ES-I3 (cell line): ENCODE measurements around the gene ABL1.
"Not testable (repeated sequence)": the region's sequence is repeated elsewhere in the genome, so short reads cannot be mapped to it uniquely, and the experiment has no call there.

Experiments
- H3K36me3 ChIP-seq: 2 replicates; pipeline ENCODE4 v1.6.1; 2013; ENCODE audit warnings: mild to moderate bottlenecking, low read length, control low read depth, moderate library complexity; ENCODE audit not compliant: insufficient read depth
- H3K4me1 ChIP-seq: 2 replicates; pipeline ENCODE4 v1.6.1; 2013; ENCODE audit warnings: mild to moderate bottlenecking, control low read depth, low read length; ENCODE audit not compliant: insufficient read depth
- H3K9ac ChIP-seq: 2 replicates; pipeline ENCODE4 v1.6.1; 2013; ENCODE audit warnings: low read depth, mild to moderate bottlenecking, low read length, moderate library complexity
- H3K9me3 ChIP-seq: 2 replicates; pipeline ENCODE4 v1.6.1; 2013; ENCODE audit warnings: mild to moderate bottlenecking, low read length, moderate library complexity; ENCODE audit not compliant: control insufficient read depth, insufficient read depth

Gene ABL1

GRCh38 chr9:130910670-130911069 lies 75.6 kb downstream of the ABL1 start:
- not testable (repeated sequence) for H3K36me3 ChIP-seq, H3K4me1 ChIP-seq, H3K9me3 ChIP-seq, H3K9ac ChIP-seq

DNA sequence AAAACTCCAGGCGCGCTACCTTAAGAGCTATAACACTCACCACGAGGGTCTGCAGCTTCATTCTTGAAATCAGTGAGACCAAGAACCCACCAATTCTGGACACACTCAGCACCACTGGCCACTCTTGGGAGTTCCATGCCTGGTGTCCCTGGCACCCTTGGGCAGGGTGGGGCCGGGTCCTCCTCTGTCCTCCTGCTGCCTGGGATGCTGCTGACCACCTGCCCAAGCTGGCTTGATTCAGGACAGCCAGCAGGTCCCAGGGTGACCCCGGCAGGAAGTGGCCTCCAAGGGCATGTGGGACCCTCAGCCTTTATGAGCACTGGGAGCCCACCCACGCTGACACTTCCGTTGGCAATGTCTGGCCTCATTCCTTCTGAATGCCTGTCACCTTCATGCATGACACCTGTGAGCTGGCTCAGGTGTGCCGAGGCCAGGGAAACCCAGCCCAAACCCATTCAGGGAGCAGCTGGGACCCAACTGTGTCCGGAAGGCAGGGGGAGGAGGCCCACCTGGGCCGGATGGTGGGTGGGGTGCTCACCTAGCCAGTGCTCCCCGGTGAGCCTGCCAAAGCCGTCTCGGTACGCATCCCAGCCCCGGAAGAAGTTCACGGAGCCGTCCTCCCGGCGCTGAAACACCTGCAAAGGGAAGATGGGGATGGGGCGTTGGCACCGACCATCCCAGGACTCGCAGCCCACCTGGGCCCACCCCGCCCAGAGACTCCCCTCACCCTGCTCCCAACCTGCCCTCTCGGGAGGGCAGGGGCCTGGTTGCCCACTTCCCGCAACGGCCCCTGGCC lies 76.4 kb downstream of the ABL1 start:
- no peaks in the 10 kb centered on the region for H3K9me3 ChIP-seq
- H3K9ac ChIP-seq = no peak overlapping the region
- peaks cover 3% of the 10 kb centered on the region; the same call in 1 of the 2 replicates for H3K4me1 ChIP-seq
- no peaks in the 10 kb centered on the region for H3K36me3 ChIP-seq

DNA sequence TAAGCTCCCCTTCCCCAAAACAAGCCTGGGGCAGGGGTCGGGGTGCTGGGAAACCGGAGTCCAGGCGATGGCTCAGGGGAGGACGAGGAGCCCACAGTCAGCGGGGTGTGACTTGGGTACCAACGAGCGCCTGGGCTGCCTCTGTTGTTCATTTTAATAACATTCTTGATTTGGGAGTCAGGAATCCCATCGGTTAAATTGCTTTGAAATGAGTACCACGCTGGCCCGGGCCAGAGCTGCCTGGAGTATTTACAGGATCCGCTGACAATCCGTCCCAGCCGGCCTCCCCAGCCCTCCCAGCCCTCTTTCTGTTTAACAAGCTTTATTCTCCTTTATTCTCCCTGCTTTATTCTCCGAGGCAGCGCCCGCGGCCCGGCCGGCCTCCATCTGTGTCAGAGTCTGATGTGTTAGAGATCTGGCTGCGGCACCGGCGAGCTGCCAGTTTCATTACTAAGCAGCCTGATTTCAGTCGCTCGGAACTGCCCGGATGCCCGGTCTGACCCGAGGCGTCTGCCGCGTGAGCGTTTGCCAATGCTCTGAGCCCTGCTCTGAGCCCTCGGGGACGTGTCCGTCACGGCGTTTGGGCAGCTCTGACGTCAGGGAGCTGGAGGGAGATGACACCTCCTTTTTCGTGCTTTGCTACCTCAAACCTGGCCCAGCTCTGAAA lies 78.0 kb downstream of the ABL1 start:
- peaks cover 3% of the 10 kb centered on the region; the same call in 1 of the 2 replicates for H3K4me1 ChIP-seq
- no peaks in the 10 kb centered on the region for H3K36me3 ChIP-seq
- no peaks in the 10 kb centered on the region for H3K9me3 ChIP-seq
- H3K9ac ChIP-seq = no peak overlapping the region

DNA sequence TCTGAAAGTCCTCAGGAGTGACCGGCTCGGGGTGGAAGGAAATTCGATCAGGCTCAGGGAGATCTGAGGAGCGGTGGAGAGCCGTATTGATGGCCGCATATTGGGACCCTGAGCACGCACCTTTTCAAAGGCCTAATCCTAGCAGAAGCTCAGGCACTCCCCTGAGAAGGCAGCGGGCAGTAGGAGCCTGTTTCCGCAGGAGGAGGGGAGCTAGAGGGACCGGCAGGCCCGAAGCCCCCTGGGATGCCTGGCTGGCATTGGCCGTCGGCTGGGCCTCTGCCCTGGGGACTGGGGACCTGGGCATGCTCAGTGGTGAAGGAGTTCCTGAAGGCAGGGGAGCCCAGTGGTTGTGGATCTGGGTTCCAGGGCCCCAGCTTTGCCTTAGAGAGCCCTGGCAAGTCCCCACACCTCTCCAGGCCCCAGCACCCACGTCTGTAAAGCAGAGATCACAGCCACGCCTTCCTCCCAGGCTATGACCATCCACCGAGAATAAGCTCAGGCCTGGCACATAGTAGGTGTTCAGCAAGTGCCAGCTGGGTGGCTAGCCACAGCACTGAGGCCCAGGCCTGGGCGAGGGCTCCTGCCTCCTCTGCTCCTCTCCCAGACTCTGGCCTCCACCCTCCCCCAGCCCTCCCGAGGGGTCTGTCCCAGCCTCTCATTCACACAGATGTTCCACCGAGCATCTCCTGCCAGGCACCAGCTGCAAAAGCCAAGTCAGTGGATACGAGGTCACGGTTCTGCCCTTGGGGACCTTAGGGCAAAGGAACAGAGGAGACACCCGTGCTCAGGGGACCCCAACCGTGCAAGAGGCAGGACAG lies 78.8 kb downstream of the ABL1 start:
- Histone ChIP-seq H3K9ac (no peak overlapping the region), H3K36me3 (no peaks in the 10 kb centered on the region), H3K9me3 (no peaks in the 10 kb centered on the region), H3K4me1 (peaks cover 3% of the 10 kb centered on the region; the same call in 1 of the 2 replicates)

DNA sequence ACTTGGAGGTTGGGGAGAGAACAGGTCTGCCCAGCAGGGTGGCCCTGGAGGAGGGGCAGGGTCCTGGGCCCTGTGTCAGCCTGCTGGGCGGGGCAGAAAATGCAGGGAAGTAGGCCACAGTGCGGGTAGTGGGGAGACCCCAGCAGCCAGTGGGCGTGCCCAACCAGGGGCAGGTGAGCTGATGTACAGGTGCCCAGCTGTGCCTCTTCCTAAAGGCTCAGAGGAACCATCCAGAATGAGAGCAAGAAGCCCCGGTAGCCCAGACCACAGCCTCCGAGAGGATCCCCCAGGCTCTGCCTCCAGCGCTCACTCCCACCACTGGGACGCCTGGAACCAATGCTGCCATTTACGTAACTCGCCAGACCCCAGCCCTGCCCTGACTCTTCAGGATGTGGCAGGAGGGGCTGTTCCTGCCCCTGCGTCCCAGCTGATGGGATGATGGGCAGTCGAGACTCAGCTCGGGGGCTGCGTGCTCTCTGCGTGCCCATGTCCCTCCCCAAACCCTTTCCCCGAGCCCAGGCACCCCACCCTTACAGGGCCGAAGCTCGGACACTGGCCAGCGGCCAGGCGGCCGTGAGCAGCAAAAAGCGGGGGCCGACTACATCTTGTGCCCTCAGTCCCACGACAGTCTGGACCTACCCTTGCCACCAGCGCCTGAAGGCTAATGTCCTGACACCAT lies 79.5 kb downstream of the ABL1 start:
- Histone ChIP-seq H3K4me1 (peaks cover 3% of the 10 kb centered on the region; the same call in 1 of the 2 replicates), H3K9ac (no peak overlapping the region), H3K9me3 (no peaks in the 10 kb centered on the region), H3K36me3 (no peaks in the 10 kb centered on the region)

DNA sequence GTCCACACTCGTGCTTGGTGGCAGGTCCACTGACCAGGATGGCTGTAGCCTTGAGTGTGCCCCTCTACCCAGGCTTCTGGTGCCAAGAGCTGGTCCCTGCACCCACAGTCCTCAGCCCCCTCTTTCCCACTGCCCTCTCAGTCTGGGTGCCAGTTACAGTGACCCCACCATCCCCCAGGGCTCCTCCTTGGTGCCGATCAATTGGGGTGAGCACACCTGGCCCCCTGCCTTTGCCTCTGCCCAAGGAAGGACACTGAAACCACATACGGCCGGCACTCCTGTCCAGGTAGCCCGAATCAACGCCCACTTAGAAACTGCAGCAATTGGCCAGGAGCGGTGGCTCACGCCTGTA lies 80.0 kb downstream of the ABL1 start:
- Histone ChIP-seq H3K9ac (no peak overlapping the region), H3K36me3 (no peaks in the 10 kb centered on the region), H3K4me1 (peaks cover 3% of the 10 kb centered on the region; the same call in 1 of the 2 replicates), H3K9me3 (no peaks in the 10 kb centered on the region)

DNA sequence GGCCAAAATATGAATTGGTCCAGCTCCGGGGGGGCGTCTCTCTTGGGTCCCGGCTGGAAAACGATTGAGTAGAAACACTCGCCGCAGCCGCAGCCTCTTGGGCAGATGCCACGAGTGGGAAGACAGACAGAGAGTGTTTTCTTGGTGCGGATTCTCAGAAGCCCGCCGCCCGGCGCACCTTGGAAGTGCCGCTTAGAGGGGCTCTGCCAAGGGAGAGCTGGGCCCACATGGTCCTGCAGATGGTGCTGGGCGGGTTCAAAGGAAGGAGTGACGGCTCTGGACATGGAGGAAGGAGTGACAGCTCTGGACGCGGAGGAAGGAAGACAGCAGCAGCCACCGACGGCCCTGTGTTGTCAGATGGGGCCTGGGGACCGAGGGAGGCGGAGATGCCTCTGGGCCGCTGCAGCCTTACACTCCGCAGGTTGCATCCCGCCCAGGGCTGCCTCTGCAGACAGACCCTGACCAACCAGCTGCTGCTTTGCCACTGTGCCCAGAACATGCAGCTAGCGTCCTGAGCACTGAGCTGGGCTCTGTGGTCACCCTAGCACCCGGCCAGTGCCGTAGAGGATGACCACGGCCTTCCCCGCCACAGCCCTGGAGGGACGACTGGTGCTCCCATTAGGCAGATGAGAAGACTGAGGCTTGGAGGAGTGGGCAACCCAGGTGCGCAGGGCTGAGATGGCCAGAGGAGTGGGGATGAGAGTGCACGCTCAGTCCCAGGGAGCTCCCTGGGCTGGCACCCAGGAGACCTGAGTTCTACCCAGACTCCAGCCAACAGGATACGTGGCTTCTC lies 82.3 kb downstream of the ABL1 start:
- no peaks in the 10 kb centered on the region for H3K9me3 ChIP-seq
- H3K9ac ChIP-seq = no peak overlapping the region
- peaks cover 3% of the 10 kb centered on the region; the same call in 1 of the 2 replicates for H3K4me1 ChIP-seq
- no peaks in the 10 kb centered on the region for H3K36me3 ChIP-seq

DNA sequence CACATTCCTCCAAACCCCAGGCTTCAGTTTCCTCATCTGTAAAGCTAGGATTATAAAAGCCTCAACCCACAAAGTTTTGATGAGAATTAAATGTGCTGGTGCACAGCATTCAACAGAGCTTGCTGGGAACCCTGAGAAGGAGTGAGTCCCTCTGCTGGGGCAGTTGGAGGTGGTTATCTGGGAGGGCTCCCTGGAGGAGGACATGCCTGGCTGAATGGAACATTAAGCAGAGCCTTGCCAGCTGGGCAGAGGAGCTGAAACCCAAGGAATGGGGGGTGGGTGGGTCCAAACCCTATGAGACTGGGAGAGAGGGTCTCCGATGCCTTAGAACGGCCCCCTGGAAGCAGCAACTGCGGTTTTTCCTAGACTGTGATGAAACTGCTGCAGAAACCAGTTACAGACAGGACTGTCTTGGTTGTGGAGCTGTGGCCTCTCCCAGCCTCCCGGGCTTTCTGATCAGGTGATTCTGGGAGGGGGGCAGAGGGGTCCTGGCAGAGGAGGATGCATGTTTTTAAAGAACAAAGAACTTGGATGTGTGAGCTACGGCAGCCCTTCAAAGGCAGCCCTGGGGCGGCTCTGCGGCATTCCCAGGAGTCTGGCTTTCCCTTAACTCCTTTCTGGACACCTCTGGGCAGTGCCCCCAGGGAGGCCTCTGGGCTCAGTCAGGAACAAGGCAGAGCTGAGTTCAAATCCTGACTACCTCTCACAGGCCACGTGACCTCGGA lies 83.2 kb downstream of the ABL1 start:
- H3K4me1 ChIP-seq = peaks cover 6% of the 10 kb centered on the region; the same call in 1 of the 2 replicates
- no peaks in the 10 kb centered on the region for H3K36me3 ChIP-seq
- no peak overlapping the region for H3K9ac ChIP-seq
- H3K9me3 ChIP-seq = no peaks in the 10 kb centered on the region

DNA sequence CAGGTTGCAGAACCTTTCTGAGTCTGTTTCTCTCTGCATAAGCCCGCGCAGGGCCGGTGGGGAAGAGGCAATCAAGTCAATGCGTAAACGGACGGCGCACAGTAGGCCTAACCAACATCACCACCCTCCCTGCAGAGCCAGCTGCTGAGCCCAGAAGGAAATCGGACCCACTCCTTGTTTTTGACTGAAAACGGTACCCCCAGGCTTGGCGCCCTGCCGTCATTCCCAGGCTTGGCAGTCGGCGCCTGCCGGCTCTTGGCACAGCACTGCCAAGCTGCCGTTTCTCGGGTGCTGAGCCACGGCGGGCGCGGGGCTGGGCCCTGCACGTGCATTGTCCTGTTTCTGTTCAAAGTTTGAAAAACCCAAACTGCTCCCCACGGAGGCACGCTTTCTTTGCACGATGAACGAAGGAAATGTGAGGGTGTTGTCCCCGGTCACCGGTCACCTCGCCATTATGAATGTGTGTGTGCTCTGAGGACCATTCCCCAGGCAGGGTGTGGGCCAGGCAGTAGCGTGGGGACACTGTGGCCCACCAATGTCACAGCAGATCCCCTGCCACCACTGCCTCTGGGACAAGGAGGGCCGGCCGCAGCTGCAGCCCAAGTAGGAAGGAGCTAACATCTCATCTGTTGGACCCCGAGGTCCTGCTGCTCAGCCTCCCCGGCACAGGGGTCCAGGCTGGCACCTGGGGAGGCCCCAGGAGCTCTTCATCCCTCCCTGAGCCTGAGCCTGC lies 83.9 kb downstream of the ABL1 start:
- no peaks in the 10 kb centered on the region for H3K9me3 ChIP-seq
- peaks cover 3% of the 10 kb centered on the region; the same call in 1 of the 2 replicates for H3K4me1 ChIP-seq
- H3K9ac ChIP-seq = no peak overlapping the region
- no peaks in the 10 kb centered on the region for H3K36me3 ChIP-seq

- H3K9me3 ChIP-seq = no peaks in the 10 kb centered on the region
- H3K4me1 ChIP-seq = peaks cover 3% of the 10 kb centered on the region; the same call in 1 of the 2 replicates
- H3K9ac ChIP-seq = no peak overlapping the region
- no peaks in the 10 kb centered on the region for H3K36me3 ChIP-seq
Measured at GRCh38 chr9:130919559-130920145, 84.6 kb downstream of the ABL1 start.

DNA sequence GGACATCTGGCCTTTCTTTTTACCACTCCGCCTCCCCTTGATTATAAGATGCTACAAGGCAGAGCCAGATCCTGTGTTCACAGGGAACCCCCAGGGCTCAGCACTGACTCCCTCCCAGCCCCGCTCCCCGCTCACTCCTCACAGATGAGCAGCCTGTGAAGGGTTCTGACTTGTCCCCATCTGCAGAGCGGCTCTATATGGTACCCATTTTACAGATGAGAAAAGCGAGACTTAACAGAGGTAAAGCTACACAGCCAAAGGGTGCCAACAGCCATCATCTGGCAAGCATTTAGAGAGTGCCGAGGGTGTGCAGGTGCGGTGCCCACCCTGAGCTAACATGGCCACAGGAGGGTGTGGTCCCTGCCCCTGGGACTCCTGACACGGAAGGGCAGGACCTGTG lies 85.2 kb downstream of the ABL1 start:
- Histone ChIP-seq H3K9ac (no peak overlapping the region), H3K36me3 (no peaks in the 10 kb centered on the region), H3K4me1 (peaks cover 3% of the 10 kb centered on the region; the same call in 1 of the 2 replicates), H3K9me3 (no peaks in the 10 kb centered on the region)

GRCh38 chr9:130920762-130921299 lies 85.8 kb downstream of the ABL1 start:
- no peaks in the 10 kb centered on the region for H3K36me3 ChIP-seq
- H3K9me3 ChIP-seq = no peaks in the 10 kb centered on the region
- peaks cover 3% of the 10 kb centered on the region; the same call in 1 of the 2 replicates for H3K4me1 ChIP-seq
- no peak overlapping the region for H3K9ac ChIP-seq
